Measurements from ENCODE around the gene SWI5.

SWI5 gene

DNA sequence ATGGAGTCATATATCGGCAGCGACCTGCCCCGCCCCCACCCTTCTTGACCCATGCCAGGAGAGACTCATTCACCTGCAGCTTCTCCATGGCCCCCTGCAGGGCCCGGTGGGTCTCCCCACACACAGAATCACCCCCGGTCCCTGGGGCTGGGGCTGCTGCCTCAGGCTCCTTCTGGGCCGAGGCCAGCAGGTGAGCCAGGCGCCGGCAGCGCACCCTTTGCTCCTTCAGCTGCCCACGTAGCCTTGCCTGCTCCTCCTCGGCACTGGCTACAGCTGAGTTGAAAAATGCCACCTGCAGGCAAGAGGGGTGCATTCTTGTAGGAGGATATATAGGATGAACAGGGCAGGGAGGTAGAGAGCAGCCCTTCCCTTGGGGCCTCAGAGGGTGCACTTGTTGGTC, 18.2 kb upstream of the SWI5 start:
- TF ChIP-seq, protein P1, sequence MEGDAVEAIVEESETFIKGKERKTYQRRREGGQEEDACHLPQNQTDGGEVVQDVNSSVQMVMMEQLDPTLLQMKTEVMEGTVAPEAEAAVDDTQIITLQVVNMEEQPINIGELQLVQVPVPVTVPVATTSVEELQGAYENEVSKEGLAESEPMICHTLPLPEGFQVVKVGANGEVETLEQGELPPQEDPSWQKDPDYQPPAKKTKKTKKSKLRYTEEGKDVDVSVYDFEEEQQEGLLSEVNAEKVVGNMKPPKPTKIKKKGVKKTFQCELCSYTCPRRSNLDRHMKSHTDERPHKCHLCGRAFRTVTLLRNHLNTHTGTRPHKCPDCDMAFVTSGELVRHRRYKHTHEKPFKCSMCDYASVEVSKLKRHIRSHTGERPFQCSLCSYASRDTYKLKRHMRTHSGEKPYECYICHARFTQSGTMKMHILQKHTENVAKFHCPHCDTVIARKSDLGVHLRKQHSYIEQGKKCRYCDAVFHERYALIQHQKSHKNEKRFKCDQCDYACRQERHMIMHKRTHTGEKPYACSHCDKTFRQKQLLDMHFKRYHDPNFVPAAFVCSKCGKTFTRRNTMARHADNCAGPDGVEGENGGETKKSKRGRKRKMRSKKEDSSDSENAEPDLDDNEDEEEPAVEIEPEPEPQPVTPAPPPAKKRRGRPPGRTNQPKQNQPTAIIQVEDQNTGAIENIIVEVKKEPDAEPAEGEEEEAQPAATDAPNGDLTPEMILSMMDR (IDR thresholded peaks at IDR 0.05; ENCODE audit: insufficient read depth, low read depth, low read length, missing control alignments) = no peak
- no peak for DNase-seq (ENCODE audit: low read depth)
- H3K4me3 ChIP-seq (ENCODE audit: low read depth, low read length) = no peak overlapping the region

DNA sequence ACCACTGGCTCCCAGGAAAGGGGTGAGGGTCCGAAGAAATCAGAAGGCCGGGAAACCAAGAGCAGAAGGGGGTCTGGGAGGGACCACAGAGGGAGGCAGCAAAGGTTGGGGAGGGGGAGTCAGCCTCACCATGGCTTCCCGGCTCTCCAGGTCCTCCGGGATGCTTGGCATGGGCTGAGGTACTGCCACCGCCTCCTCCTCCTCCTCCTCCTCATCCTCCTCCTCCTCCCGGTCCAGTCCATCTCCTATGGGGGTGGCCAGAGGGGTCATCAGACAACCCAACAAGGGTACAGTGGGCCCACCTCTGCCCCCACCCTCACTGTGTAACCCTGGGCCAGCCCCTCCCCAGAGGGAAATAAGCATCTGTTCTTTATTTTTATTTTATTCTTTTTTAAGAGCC, 17.8 kb upstream of the SWI5 start:
- TF ChIP-seq, protein P1 (IDR thresholded peaks at IDR 0.05; ENCODE audit: insufficient read depth, low read depth, low read length, missing control alignments) = no peak
- no peak for DNase-seq (ENCODE audit: low read depth)
- H3K4me3 ChIP-seq (ENCODE audit: low read depth, low read length) = no peak overlapping the region

DNA sequence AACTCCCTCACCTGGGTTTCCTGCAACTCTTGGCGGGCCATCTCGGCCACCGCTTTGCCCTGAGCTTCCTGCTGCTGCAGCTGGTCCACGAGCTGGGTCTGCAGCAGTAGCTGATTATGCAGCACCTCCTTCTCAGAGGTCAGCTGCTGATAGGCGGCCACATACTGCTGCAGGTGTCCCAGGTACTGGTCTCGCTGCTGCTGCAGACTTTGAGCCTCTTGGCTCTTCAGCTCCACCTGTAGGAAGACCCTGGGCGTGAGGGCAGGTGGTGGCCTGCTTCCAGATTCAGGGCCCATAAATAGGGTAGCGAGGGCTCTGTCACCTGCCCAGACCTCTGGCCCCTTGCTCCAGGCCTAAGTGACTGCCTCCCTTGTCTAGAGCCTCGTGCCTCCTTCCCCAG, 16.9 kb upstream of the SWI5 start:
- no peak for DNase-seq (ENCODE audit: low read depth)

DNA sequence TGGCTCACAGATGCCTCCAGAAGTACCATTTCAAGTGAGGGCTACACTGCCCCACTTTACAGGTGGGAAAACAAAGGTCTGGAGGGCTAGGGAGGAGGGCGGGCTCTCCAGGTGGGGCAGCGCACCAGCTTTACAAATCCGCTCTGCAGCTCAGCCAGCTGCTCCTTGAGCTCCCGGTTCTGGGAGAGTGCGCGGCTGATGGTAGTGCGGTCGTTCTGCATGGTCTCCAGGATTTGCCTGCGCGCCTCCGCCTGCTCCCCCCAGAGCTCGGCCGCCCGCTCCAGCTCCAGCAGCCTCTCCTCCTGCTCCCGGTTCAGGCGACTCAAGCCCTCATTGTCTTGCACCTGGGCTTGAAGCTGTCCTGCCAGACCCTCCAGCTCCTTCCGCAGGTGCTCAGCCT, 15.7 kb upstream of the SWI5 start:
- TF ChIP-seq, protein P1 (IDR thresholded peaks at IDR 0.05; ENCODE audit: insufficient read depth, low read depth, low read length, missing control alignments) = no peak
- DNase-seq (ENCODE audit: low read depth) = no peak
- no peak overlapping the region for H3K4me3 ChIP-seq (ENCODE audit: low read depth, low read length)

More for the DNA sequence above, 16.9 kb upstream of the SWI5 start:
- no peak overlapping the region for H3K4me3 ChIP-seq (ENCODE audit: low read depth, low read length)
- TF ChIP-seq, protein P1 (IDR thresholded peaks at IDR 0.05; ENCODE audit: insufficient read depth, low read depth, low read length, missing control alignments) = no peak

DNA sequence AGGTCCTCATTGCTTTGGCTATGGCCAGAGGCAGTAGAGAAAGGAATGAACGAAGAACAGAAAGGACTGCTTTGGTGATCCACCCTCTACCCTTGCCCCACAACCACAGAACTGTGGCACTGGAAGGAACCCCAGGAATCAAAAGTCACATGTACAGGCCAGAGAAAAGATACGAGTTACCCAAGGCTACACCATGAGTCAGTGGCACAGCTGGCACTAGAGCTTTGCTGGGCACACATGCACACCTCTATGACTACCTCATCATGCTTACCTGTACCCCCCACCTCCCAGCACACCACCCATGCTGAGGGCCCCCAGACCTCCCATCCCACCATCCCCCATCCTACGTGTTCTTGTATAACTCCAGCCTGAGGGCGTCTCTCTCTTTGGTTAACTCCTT, 13.4 kb upstream of the SWI5 start:
- H3K4me3 ChIP-seq (ENCODE audit: low read depth, low read length) = no peak overlapping the region
- DNase-seq (ENCODE audit: low read depth) = no peak
- TF ChIP-seq, protein P1 (IDR thresholded peaks at IDR 0.05; ENCODE audit: insufficient read depth, low read depth, low read length, missing control alignments) = no peak

DNA sequence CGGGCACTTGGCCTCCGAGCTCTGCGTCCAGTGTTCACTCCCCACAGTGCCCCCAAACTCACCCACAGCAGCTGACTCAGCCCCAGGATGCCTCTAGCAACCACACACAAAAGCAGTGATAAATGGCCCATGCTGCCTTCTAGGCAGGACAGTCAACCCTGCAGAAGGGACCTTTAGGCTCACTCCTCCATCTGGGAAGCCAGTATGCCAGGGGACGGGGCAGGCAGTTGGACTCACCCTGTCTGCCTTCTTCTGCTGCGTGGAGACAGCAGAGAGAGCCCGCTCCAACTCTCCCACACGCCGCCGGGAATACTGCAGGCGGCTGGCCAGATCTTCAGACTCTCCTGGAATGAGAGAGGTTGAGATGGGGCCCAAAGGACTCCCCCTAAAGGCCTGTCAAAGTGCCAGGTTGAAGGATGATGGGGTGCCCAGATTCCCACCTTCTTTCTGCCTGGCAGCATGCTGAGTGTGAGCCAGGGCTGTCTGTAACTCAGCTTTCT, 10.7 kb upstream of the SWI5 start:
- no peak overlapping the region for H3K4me3 ChIP-seq (ENCODE audit: low read depth, low read length)
- TF ChIP-seq, protein P1 (IDR thresholded peaks at IDR 0.05; ENCODE audit: insufficient read depth, low read depth, low read length, missing control alignments) = no peak
- no peak for DNase-seq (ENCODE audit: low read depth)

DNA sequence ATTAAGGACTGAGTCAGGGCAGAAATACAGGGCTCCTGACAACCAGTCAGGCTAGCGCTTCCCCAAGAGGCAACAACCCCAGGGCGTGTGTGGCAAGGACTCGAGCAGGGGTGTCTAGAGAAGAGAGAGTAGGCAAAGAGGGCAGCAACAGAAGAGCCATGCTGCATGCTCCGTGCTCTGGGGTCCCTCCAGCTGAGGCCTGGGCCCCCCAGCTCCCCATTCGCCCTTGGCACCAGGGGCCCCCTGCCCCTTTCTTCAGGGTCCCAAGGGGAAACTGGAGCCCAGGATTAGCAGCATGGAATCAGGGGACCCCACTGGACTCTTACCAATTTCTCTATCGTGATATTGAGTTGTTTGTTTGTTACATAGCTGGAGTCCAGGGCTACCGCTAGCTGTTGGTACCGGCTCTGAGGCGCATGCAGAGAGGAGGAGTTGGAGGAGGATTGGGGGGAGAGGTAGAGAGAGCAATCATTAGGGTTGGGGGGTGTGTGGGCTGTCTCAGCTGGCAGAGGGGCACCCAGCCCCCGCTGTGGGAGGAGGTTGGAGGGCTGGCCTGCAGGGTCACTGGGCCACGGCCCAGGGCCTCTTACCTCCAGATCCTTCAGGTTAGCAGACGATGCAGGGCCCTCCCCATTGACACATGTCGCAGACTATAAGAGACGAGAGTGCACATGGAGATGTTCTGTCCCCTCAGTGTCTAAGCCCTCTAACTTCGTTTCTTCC, 9.0 kb upstream of the SWI5 start:
- no peak for DNase-seq (ENCODE audit: low read depth)
- TF ChIP-seq, protein P1 (IDR thresholded peaks at IDR 0.05; ENCODE audit: insufficient read depth, low read depth, low read length, missing control alignments) = no peak
- H3K4me3 ChIP-seq (ENCODE audit: low read depth, low read length) = no peak overlapping the region
